SK-N-SH treated with all-trans-retinoic acid at 6 μM for 48 hours (cell line): ENCODE data around the gene ARPC2.
A peak's percentile ranks its signal among the peaks of the same experiment; 100 is the strongest.

Experiments used
- ATAC-seq: fragments of 200-7000 bp; cut with Tn5 transposase; 3 replicates; pipeline ENCODE4 v1.9.1; 2020; ENCODE audit warnings: mild to moderate bottlenecking, moderate library complexity
- ARNTL ChIP-seq: fragments of 450-650 bp; formaldehyde crosslinking; IDR thresholded peaks from 2 replicates; pipeline ENCODE4 v1.5.0; 2020; ENCODE audit warnings: low read depth, mild to moderate bottlenecking, moderate library complexity, borderline replicate concordance
- BACH2 ChIP-seq: fragments of 250-450 bp; sonication (Bioruptor Pico); IDR thresholded peaks from 2 replicates; pipeline ENCODE4 v1.9.0; 2021; ENCODE audit warnings: mild to moderate bottlenecking, borderline replicate concordance
- CSDC2 ChIP-seq: fragments of 250-450 bp; sonication (Bioruptor Pico); IDR thresholded peaks from 2 replicates; pipeline ENCODE4 v1.5.0; 2020; ENCODE audit warnings: mild to moderate bottlenecking, moderate library complexity
- GLIS3 ChIP-seq: fragments of 250-450 bp; sonication (Bioruptor Pico); IDR thresholded peaks from 2 replicates; pipeline ENCODE4 v1.5.0; 2020; ENCODE audit warnings: mild to moderate bottlenecking, moderate library complexity
- ISL1 ChIP-seq: fragments of 250-450 bp; sonication (Bioruptor Pico); IDR thresholded peaks from 2 replicates; pipeline ENCODE4 v2.1.2; 2022; ENCODE audit warnings: mild to moderate bottlenecking, moderate library complexity
- OSR1 ChIP-seq: fragments of 250-450 bp; sonication (Bioruptor Pico); IDR thresholded peaks from 2 replicates; pipeline ENCODE4 v1.8.0; 2022; ENCODE audit warnings: moderate library complexity, mild to moderate bottlenecking, inconsistent platforms
- PPARA ChIP-seq: fragments of 250-450 bp; sonication (Bioruptor Pico); IDR thresholded peaks from 2 replicates; pipeline ENCODE4 v1.5.0; 2020; ENCODE audit warnings: mild to moderate bottlenecking, borderline replicate concordance
- RARB ChIP-seq: fragments of 250-450 bp; sonication (Bioruptor Pico); IDR thresholded peaks from 2 replicates; pipeline ENCODE4 v1.8.0; 2021; ENCODE audit warnings: mild to moderate bottlenecking, moderate library complexity
- SNAI2 ChIP-seq: fragments of 250-450 bp; sonication (Bioruptor Pico); IDR thresholded peaks from 2 replicates; pipeline ENCODE4 v1.5.0; 2020; ENCODE audit warnings: mild to moderate bottlenecking, moderate library complexity
- TCF4 ChIP-seq: fragments of 250-450 bp; sonication (Bioruptor Pico); IDR thresholded peaks from 2 replicates; pipeline ENCODE4 v1.8.0; 2021; ENCODE audit warnings: mild to moderate bottlenecking, moderate library complexity, borderline replicate concordance
- TOX ChIP-seq: fragments of 250-450 bp; sonication (Bioruptor Pico); IDR thresholded peaks from 2 replicates; pipeline ENCODE4 v1.8.0; 2021; ENCODE audit warnings: mild to moderate bottlenecking, moderate library complexity, borderline replicate concordance
- ZFP3 ChIP-seq: fragments of 250-450 bp; sonication (Bioruptor Pico); IDR thresholded peaks from 2 replicates; pipeline ENCODE4 v1.5.0; 2020; ENCODE audit warnings: mild to moderate bottlenecking, moderate library complexity
- ZFP30 ChIP-seq: fragments of 450-650 bp; formaldehyde crosslinking; IDR thresholded peaks from 2 replicates; pipeline ENCODE4 v1.5.0; 2022; ENCODE audit warnings: mild to moderate bottlenecking, moderate library complexity
- ZNF565 ChIP-seq: fragments of 450-650 bp; formaldehyde crosslinking; conservative IDR thresholded peaks from 2 replicates; pipeline ENCODE4 v1.5.0; 2020; ENCODE audit warnings: low read depth, mild to moderate bottlenecking, moderate library complexity
- ZNF70 ChIP-seq: fragments of 450-650 bp; formaldehyde crosslinking; IDR thresholded peaks from 2 replicates; pipeline ENCODE4 v1.5.0; 2020; ENCODE audit warnings: mild to moderate bottlenecking, moderate library complexity
- ZNF8 ChIP-seq: fragments of 450-650 bp; formaldehyde crosslinking; IDR thresholded peaks from 2 replicates; pipeline ENCODE4 v1.5.0; 2020; ENCODE audit warnings: mild to moderate bottlenecking, moderate library complexity
- TF ChIP-seq, protein P1 (sequence below): fragments of 250-450 bp; sonication (Bioruptor Pico); IDR thresholded peaks from 2 replicates; pipeline ENCODE4 v1.5.1; 2020; ENCODE audit warnings: low read depth, mild to moderate bottlenecking, moderate library complexity
- TF ChIP-seq, protein P2 (sequence below): fragments of 250-450 bp; sonication (Bioruptor Pico); IDR thresholded peaks from 2 replicates; pipeline ENCODE4 v1.5.1; 2021; ENCODE audit warnings: mild to moderate bottlenecking, moderate library complexity
- TF ChIP-seq, protein P3 (sequence below): fragments of 250-450 bp; sonication (Bioruptor Pico); IDR thresholded peaks from 2 replicates; pipeline ENCODE4 v1.8.0; 2020; ENCODE audit warnings: mild to moderate bottlenecking, moderate library complexity, borderline replicate concordance
- TF ChIP-seq, protein P4 (sequence below): fragments of 250-450 bp; sonication (Bioruptor Pico); IDR thresholded peaks from 2 replicates; pipeline ENCODE4 v1.8.0; 2021; ENCODE audit warnings: low read depth, mild to moderate bottlenecking, moderate library complexity, borderline replicate concordance

The ARPC2 gene

DNA sequence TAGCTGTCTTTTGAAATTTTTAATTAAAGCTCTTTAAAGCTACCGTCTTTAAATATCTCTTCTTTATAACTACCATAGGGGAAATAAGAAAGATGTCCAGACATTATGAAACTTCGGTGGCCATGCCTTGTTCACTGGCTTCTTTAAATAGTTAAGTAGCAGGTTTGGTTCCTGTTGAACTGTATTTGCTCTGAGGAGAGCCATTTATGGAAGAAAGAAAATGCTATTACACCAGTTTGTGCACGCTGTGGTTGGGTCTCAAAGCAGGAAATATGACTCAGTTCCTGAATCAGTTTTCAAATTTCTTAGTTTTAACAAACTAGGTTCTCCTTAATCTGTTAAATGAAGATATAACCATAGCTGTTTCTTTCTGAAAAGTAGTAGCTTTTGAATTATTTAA, 12.2 kb downstream of the ARPC2 start:
- peak; percentile 94 for ATAC-seq

DNA sequence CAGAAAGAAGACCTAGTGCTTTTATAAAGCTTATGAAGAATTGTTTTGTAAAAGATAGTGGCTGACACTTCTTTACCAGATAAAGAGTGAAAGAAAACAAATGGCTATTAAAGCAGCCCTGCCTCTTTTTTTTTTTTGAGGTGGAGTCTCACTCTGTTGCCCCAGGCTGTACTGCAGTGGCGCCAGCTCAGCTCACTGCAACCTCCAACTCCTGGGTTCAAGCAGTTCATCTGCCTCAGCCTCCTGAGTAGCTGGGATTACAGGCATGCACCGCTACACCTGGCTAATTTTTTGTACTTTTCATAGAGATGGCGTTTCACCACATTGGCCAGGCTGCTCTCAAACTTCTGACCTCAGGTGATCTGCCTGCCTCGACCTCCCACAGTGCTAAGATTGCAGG, 12.9 kb downstream of the ARPC2 start:
- ATAC-seq: 0 out of 3 replicates have a peak, but pooled peaks have one; percentile 7
- TF ChIP-seq, protein P1, sequence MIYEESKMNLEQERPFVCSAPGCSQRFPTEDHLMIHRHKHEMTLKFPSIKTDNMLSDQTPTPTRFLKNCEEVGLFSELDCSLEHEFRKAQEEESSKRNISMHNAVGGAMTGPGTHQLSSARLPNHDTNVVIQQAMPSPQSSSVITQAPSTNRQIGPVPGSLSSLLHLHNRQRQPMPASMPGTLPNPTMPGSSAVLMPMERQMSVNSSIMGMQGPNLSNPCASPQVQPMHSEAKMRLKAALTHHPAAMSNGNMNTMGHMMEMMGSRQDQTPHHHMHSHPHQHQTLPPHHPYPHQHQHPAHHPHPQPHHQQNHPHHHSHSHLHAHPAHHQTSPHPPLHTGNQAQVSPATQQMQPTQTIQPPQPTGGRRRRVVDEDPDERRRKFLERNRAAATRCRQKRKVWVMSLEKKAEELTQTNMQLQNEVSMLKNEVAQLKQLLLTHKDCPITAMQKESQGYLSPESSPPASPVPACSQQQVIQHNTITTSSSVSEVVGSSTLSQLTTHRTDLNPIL: no peak
- TF ChIP-seq ZNF70 (CRISPR knock-in tag) (no peak), ZFP30 (CRISPR knock-in tag) (no peak), TCF4 (no peak), ZNF8 (no peak), BACH2 (CRISPR knock-in tag) (no peak), SNAI2 (CRISPR knock-in tag) (no peak), CSDC2 (CRISPR knock-in tag) (no peak), RARB (CRISPR knock-in tag) (no peak)
- TF ChIP-seq, protein P2, sequence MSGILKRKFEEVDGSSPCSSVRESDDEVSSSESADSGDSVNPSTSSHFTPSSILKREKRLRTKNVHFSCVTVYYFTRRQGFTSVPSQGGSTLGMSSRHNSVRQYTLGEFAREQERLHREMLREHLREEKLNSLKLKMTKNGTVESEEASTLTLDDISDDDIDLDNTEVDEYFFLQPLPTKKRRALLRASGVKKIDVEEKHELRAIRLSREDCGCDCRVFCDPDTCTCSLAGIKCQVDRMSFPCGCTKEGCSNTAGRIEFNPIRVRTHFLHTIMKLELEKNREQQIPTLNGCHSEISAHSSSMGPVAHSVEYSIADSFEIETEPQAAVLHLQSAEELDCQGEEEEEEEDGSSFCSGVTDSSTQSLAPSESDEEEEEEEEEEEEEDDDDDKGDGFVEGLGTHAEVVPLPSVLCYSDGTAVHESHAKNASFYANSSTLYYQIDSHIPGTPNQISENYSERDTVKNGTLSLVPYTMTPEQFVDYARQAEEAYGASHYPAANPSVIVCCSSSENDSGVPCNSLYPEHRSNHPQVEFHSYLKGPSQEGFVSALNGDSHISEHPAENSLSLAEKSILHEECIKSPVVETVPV (CRISPR knock-in tag): no peak
- TF ChIP-seq, protein P3, sequence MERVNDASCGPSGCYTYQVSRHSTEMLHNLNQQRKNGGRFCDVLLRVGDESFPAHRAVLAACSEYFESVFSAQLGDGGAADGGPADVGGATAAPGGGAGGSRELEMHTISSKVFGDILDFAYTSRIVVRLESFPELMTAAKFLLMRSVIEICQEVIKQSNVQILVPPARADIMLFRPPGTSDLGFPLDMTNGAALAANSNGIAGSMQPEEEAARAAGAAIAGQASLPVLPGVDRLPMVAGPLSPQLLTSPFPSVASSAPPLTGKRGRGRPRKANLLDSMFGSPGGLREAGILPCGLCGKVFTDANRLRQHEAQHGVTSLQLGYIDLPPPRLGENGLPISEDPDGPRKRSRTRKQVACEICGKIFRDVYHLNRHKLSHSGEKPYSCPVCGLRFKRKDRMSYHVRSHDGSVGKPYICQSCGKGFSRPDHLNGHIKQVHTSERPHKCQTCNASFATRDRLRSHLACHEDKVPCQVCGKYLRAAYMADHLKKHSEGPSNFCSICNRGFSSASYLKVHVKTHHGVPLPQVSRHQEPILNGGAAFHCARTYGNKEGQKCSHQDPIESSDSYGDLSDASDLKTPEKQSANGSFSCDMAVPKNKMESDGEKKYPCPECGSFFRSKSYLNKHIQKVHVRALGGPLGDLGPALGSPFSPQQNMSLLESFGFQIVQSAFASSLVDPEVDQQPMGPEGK (CRISPR knock-in tag): no peak

More for the DNA sequence above, 12.2 kb downstream of the ARPC2 start:
- no peak for TF ChIP-seq ZFP3
- no peak for TF ChIP-seq ARNTL (CRISPR knock-in tag)
- TF ChIP-seq, protein P1: no peak
- no peak for TF ChIP-seq PPARA (CRISPR knock-in tag)
- no peak for TF ChIP-seq RARB (CRISPR knock-in tag)
- no peak for TF ChIP-seq TOX (CRISPR knock-in tag)
- no peak for TF ChIP-seq ZNF70 (CRISPR knock-in tag)
- TF ChIP-seq, protein P4, sequence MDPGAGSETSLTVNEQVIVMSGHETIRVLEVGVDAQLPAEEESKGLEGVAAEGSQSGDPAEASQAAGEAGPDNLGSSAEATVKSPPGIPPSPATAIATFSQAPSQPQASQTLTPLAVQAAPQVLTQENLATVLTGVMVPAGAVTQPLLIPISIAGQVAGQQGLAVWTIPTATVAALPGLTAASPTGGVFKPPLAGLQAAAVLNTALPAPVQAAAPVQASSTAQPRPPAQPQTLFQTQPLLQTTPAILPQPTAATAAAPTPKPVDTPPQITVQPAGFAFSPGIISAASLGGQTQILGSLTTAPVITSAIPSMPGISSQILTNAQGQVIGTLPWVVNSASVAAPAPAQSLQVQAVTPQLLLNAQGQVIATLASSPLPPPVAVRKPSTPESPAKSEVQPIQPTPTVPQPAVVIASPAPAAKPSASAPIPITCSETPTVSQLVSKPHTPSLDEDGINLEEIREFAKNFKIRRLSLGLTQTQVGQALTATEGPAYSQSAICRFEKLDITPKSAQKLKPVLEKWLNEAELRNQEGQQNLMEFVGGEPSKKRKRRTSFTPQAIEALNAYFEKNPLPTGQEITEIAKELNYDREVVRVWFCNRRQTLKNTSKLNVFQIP: no peak
- TF ChIP-seq, protein P3 (CRISPR knock-in tag): no peak
- no peak for TF ChIP-seq ZFP30 (CRISPR knock-in tag)
- TF ChIP-seq, protein P2 (CRISPR knock-in tag): no peak
- no peak for TF ChIP-seq TCF4
- TF ChIP-seq SNAI2 (CRISPR knock-in tag): no peak
- TF ChIP-seq ISL1 (CRISPR knock-in tag): no peak
- TF ChIP-seq CSDC2 (CRISPR knock-in tag): no peak
- TF ChIP-seq OSR1 (CRISPR knock-in tag): no peak
- no peak for TF ChIP-seq GLIS3 (CRISPR knock-in tag)
- TF ChIP-seq ZNF565 (CRISPR knock-in tag): no peak
